ENCODE results near the gene MITF.

DNA sequence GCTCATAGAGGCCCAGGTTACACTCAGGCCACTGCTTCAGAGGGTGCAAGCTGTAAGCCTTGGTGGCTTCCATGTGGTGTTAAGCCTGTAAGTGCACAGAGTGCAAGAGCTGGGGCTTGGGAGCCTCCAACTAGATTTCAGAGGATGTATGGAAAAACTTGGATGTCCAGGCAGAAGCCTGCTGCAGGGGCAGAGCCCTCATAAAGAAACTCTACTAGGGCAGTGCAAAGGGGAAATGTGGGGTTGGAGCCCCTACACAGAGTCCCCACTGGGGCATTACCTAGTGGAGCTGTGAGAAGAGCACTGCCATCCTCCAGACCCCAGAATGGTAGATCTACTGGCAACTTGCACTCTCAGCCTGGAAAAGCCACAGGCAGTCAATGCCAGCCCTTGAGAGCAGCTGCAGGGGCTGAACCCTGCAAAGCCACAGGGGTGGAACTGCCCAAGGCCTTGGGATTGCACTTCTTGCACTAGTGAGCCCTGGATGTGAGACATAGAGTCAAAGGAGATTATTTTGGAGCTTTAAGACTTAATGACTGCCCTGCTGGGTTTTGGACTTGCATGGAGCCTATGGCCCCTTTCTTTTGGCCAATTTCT lies 14.0 kb downstream of the MITF start:
- TF ChIP-seq TEAD4 (IDR thresholded peaks at IDR 0.05; ENCODE audit: borderline replicate concordance, insufficient read depth): no peak
- TF ChIP-seq ELF1 (IDR thresholded peaks at IDR 0.05): no peak
- TF ChIP-seq, protein P1, sequence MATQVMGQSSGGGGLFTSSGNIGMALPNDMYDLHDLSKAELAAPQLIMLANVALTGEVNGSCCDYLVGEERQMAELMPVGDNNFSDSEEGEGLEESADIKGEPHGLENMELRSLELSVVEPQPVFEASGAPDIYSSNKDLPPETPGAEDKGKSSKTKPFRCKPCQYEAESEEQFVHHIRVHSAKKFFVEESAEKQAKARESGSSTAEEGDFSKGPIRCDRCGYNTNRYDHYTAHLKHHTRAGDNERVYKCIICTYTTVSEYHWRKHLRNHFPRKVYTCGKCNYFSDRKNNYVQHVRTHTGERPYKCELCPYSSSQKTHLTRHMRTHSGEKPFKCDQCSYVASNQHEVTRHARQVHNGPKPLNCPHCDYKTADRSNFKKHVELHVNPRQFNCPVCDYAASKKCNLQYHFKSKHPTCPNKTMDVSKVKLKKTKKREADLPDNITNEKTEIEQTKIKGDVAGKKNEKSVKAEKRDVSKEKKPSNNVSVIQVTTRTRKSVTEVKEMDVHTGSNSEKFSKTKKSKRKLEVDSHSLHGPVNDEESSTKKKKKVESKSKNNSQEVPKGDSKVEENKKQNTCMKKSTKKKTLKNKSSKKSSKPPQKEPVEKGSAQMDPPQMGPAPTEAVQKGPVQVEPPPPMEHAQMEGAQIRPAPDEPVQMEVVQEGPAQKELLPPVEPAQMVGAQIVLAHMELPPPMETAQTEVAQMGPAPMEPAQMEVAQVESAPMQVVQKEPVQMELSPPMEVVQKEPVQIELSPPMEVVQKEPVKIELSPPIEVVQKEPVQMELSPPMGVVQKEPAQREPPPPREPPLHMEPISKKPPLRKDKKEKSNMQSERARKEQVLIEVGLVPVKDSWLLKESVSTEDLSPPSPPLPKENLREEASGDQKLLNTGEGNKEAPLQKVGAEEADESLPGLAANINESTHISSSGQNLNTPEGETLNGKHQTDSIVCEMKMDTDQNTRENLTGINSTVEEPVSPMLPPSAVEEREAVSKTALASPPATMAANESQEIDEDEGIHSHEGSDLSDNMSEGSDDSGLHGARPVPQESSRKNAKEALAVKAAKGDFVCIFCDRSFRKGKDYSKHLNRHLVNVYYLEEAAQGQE (IDR thresholded peaks at IDR 0.05; ENCODE audit: low read depth, low read length): no peak
- TF ChIP-seq, protein P2, sequence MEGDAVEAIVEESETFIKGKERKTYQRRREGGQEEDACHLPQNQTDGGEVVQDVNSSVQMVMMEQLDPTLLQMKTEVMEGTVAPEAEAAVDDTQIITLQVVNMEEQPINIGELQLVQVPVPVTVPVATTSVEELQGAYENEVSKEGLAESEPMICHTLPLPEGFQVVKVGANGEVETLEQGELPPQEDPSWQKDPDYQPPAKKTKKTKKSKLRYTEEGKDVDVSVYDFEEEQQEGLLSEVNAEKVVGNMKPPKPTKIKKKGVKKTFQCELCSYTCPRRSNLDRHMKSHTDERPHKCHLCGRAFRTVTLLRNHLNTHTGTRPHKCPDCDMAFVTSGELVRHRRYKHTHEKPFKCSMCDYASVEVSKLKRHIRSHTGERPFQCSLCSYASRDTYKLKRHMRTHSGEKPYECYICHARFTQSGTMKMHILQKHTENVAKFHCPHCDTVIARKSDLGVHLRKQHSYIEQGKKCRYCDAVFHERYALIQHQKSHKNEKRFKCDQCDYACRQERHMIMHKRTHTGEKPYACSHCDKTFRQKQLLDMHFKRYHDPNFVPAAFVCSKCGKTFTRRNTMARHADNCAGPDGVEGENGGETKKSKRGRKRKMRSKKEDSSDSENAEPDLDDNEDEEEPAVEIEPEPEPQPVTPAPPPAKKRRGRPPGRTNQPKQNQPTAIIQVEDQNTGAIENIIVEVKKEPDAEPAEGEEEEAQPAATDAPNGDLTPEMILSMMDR (IDR thresholded peaks at IDR 0.05): no peak
- no peak for TF ChIP-seq EP300 (IDR thresholded peaks at IDR 0.05; ENCODE audit: borderline replicate concordance in 1 of 2, low read depth in 1 of 2, low read length in 1 of 2)
- TF ChIP-seq POLR2AphosphoS5 (IDR thresholded peaks at IDR 0.05; ENCODE audit: low read depth, low read length): no peak
